Kidney (tissue), 14 donors: ENCODE results near the gene SLC30A4. TPM values are rescaled to one million over a fixed set of nuclear protein-coding genes. Genes with fewer than 3 reads are reported as not detected.

Source experiments
- DNase-seq, 5 donors: peaks; one replicate each; pipeline ENCODE4 v3.0.0-alpha.2; 2013 to 2020
- FAIRE-seq: peaks from 2 replicates; lab custom pipeline; 2012; peaks lifted over from hg19 to GRCh38; lab: Jason Lieb, UNC
- H3K27ac ChIP-seq, 2 donors: one replicate each; pipeline ENCODE4 v1.7.0; 2013; ENCODE audit warnings: low read depth in 2 of 2, low read length in 2 of 2, inconsistent platforms in 1 of 2
- H3K27me3 ChIP-seq: one replicate; pipeline ENCODE4 v1.7.1; 2013; ENCODE audit warnings: low read length, inconsistent platforms; ENCODE audit not compliant: control insufficient read depth, insufficient read depth
- H3K36me3 ChIP-seq, 3 donors: one replicate each; pipeline versions ENCODE4 v1.7.0 to v1.7.1; 2013; ENCODE audit warnings: low read length in 3 of 3, control low read depth in 1 of 3, inconsistent platforms in 1 of 3; ENCODE audit not compliant: insufficient read depth in 3 of 3, control insufficient read depth in 2 of 3
- H3K4me1 ChIP-seq, 3 donors: one replicate each; pipeline versions ENCODE4 v1.7.0 to v1.7.1; 2013; ENCODE audit warnings: low read length in 3 of 3, inconsistent platforms in 1 of 3, low read depth in 1 of 3; ENCODE audit not compliant: control insufficient read depth in 2 of 3, insufficient read depth in 2 of 3
- H3K4me3 ChIP-seq, 3 donors: one replicate each; pipeline versions ENCODE4 v1.7.0 to v1.8.1; 2013; ENCODE audit warnings: low read length in 3 of 3, control low read depth in 1 of 3, inconsistent platforms in 1 of 3
- H3K9ac ChIP-seq, 3 donors: one replicate each; pipeline versions ENCODE4 v1.7.0 to v1.7.1; 2013; ENCODE audit warnings: low read length in 3 of 3, control low read depth in 1 of 3, inconsistent platforms in 1 of 3
- H3K9me3 ChIP-seq, 3 donors: one replicate each; pipeline versions ENCODE4 v1.7.0 to v1.7.1; 2013; ENCODE audit warnings: low read length in 3 of 3, control low read depth in 1 of 3, inconsistent platforms in 1 of 3; ENCODE audit not compliant: control insufficient read depth in 2 of 3, insufficient read depth in 1 of 3
- intact Hi-C: fragments of 100-400 bp; cut with DNase I; formaldehyde crosslinking; loops from one replicate; pipeline ENCODE4 v1.11.1; 2022
- polyA plus RNA-seq: library from polyadenylated mRNA; stranded (reverse); fragments of 350-450 nt; fragmentation: Illumina TruSeq; extraction: RNeasy Lipid Tissue Mini Kit (QIAGEN cat#74804); gene quantifications from one replicate; pipeline ENCODE4 v1.2.3, GENCODE V29; 2014; ENCODE audit warnings: low read depth, low replicate concordance; ENCODE audit not compliant: insufficient read depth
- total RNA-seq: library from RNA; stranded (reverse); fragmentation: NEBNext Ultra II Directional; extraction: Animal tissue kit (Norgen Biotek cat#: 25700); gene quantifications from one replicate; pipeline ENCODE4 v1.2.1, GENCODE V29; 2021
- TF ChIP-seq, protein P1 (sequence below): IDR thresholded peaks from 3 replicates; pipeline ENCODE4 v1.5.1; 2012; ENCODE audit warnings: mild to moderate bottlenecking, moderate library complexity, borderline replicate concordance; ENCODE audit not compliant: insufficient read depth; ENCODE audit errors: extremely low read depth
- donor health status: control.
- donor health status: control.
- donor health status: control.
- donor health status: control.
- donor health status: control.
- donor health status: DM: yes; HTN: yes; CAD: no.
- donor health status: Normal renal cell carcinoma (clear cell type).

The SLC30A4 gene
- total and polyA plus RNA-seq, 2 donors from 2014 or later = 3.1 to 7.4 TPM

GRCh38 chr15:45454814-45455213, 67.7 kb downstream of the SLC30A4 start:
- H3K4me1 ChIP-seq = no peaks in the 10 kb centered on the region
- FAIRE-seq (no peak), DNase-seq (peak in 1 of 5 donors; percentile 78)
- no peaks in the 10 kb centered on the region for H3K9me3 ChIP-seq
- no peak overlapping the region for H3K9ac ChIP-seq
- TF ChIP-seq, protein P1, sequence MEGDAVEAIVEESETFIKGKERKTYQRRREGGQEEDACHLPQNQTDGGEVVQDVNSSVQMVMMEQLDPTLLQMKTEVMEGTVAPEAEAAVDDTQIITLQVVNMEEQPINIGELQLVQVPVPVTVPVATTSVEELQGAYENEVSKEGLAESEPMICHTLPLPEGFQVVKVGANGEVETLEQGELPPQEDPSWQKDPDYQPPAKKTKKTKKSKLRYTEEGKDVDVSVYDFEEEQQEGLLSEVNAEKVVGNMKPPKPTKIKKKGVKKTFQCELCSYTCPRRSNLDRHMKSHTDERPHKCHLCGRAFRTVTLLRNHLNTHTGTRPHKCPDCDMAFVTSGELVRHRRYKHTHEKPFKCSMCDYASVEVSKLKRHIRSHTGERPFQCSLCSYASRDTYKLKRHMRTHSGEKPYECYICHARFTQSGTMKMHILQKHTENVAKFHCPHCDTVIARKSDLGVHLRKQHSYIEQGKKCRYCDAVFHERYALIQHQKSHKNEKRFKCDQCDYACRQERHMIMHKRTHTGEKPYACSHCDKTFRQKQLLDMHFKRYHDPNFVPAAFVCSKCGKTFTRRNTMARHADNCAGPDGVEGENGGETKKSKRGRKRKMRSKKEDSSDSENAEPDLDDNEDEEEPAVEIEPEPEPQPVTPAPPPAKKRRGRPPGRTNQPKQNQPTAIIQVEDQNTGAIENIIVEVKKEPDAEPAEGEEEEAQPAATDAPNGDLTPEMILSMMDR = no peak
- H3K36me3 ChIP-seq = no peaks in the 10 kb centered on the region
- H3K27ac ChIP-seq = no peak overlapping the region
- intact Hi-C loops = no loop called here
- H3K4me3 ChIP-seq = no peak overlapping the region
- no peaks in the 10 kb centered on the region for H3K27me3 ChIP-seq

GRCh38 chr15:45451265-45451664, 71.3 kb downstream of the SLC30A4 start:
- TF ChIP-seq, protein P1 = no peak
- H3K27ac ChIP-seq = no peak overlapping the region
- H3K4me3 ChIP-seq = no peak overlapping the region
- FAIRE-seq (no peak), DNase-seq (no peak)
- no peaks in the 10 kb centered on the region for H3K27me3 ChIP-seq
- intact Hi-C loops = no loop called here
- no peaks in the 10 kb centered on the region for H3K9me3 ChIP-seq
- H3K4me1 ChIP-seq = no peaks in the 10 kb centered on the region
- no peak overlapping the region for H3K9ac ChIP-seq
- H3K36me3 ChIP-seq = no peaks in the 10 kb centered on the region

GRCh38 chr15:45449916-45450867, 72.4 kb downstream of the SLC30A4 start:
- no peaks in the 10 kb centered on the region for H3K4me1 ChIP-seq
- TF ChIP-seq, protein P1 = no peak
- no peak overlapping the region for H3K27ac ChIP-seq
- H3K9ac ChIP-seq = no peak overlapping the region
- H3K4me3 ChIP-seq = no peak overlapping the region
- H3K36me3 ChIP-seq = no peaks in the 10 kb centered on the region
- DNase-seq (peak in 1 of 5 donors; percentile 82), FAIRE-seq (no peak)
- intact Hi-C loops = no loop called here
- H3K9me3 ChIP-seq = no peaks in the 10 kb centered on the region
- H3K27me3 ChIP-seq = no peaks in the 10 kb centered on the region
